BE2C (cell line): ENCODE measurements around the gene TBX6.
"Not testable (repeated sequence)": the region's sequence is repeated elsewhere in the genome, so short reads cannot be mapped to it uniquely, and the experiment has no call there.

Experiments used
- DNase-seq: peaks from one replicate; pipeline ENCODE4 v3.0.0-alpha.2; 2020
- H3K27me3 ChIP-seq: fragments of 250-450 bp; sonication (Bioruptor Pico); 2 replicates; pipeline ENCODE4 v1.5.1; 2020; ENCODE audit warnings: mild to moderate bottlenecking
- H3K36me3 ChIP-seq: fragments of 250-450 bp; sonication (Bioruptor Pico); 2 replicates; pipeline ENCODE4 v1.5.1; 2020; ENCODE audit warnings: mild to moderate bottlenecking
- H3K4me1 ChIP-seq: fragments of 250-450 bp; sonication (Bioruptor Pico); 2 replicates; pipeline ENCODE4 v1.5.1; 2020
- H3K4me3 ChIP-seq: 2 replicates; pipeline ENCODE4 v1.5.1; 2011; ENCODE audit warnings: low read depth, low read length
- H3K9me3 ChIP-seq: fragments of 250-450 bp; sonication (Bioruptor Pico); 2 replicates; pipeline ENCODE4 v1.5.1; 2020
- CTCF ChIP-seq: IDR thresholded peaks from 2 replicates; pipeline ENCODE4 v1.5.1; 2012; ENCODE audit warnings: mild to moderate bottlenecking, low read depth, low read length

The TBX6 gene

GRCh38 chr16:30049871-30050270, 41.9 kb downstream of the TBX6 start:
- H3K27me3 ChIP-seq: no peaks in the 10 kb centered on the region
- H3K4me1 ChIP-seq: peaks cover 7% of the 10 kb centered on the region
- H3K9me3 ChIP-seq: no peaks in the 10 kb centered on the region
- no peaks in the 10 kb centered on the region for H3K36me3 ChIP-seq
- no peak overlapping the region for H3K4me3 ChIP-seq
- no peak for DNase-seq
- TF ChIP-seq CTCF: no peak

GRCh38 chr16:30046588-30046987, 45.1 kb downstream of the TBX6 start:
- TF ChIP-seq CTCF: no peak
- H3K36me3 ChIP-seq: no peaks in the 10 kb centered on the region
- H3K9me3 ChIP-seq: no peaks in the 10 kb centered on the region
- DNase-seq: no peak
- H3K4me1 ChIP-seq: peaks cover 7% of the 10 kb centered on the region
- H3K27me3 ChIP-seq: no peaks in the 10 kb centered on the region
- no peak overlapping the region for H3K4me3 ChIP-seq

- Histone ChIP-seq H3K9me3 (no peaks in the 10 kb centered on the region), H3K4me1 (peaks cover 7% of the 10 kb centered on the region), H3K4me3 (no peak overlapping the region), H3K36me3 (no peaks in the 10 kb centered on the region), H3K27me3 (no peaks in the 10 kb centered on the region)
- no peak for DNase-seq
- no peak for TF ChIP-seq CTCF
Observed at GRCh38 chr16:30046178-30046577, 45.5 kb downstream of the TBX6 start.

- Histone ChIP-seq H3K36me3 (no peaks in the 10 kb centered on the region), H3K4me1 (no peaks in the 10 kb centered on the region)
- no peak for DNase-seq
Observed at GRCh38 chr16:30041841-30042240, 49.9 kb downstream of the TBX6 start.

GRCh38 chr16:30040690-30041089, 51.0 kb downstream of the TBX6 start:
- not testable (repeated sequence) for H3K4me3 ChIP-seq, DNase-seq, H3K36me3 ChIP-seq, H3K27me3 ChIP-seq, H3K4me1 ChIP-seq, H3K9me3 ChIP-seq

More at GRCh38 chr16:30041841-30042240, 49.9 kb downstream of the TBX6 start:
- Histone ChIP-seq H3K4me3 (no peak overlapping the region), H3K27me3 (no peaks in the 10 kb centered on the region), H3K9me3 (no peaks in the 10 kb centered on the region)
- peak; percentile 70 for TF ChIP-seq CTCF

GRCh38 chr16:30040221-30040620, 51.5 kb downstream of the TBX6 start:
- Histone ChIP-seq H3K4me3 (no peak overlapping the region), H3K36me3 (no peaks in the 10 kb centered on the region), H3K4me1 (no peaks in the 10 kb centered on the region), H3K9me3 (no peaks in the 10 kb centered on the region), H3K27me3 (no peaks in the 10 kb centered on the region)
- no peak for TF ChIP-seq CTCF
- DNase-seq: no peak
